Astrocyte (in vitro differentiated cells and primary cell): ENCODE measurements around the gene ERVMER34-1. TPM values are rescaled to one million over a fixed set of nuclear protein-coding genes. Genes with fewer than 3 reads are reported as not detected.

Experiments
- DNase-seq: peaks from one replicate; pipeline ENCODE4 v3.0.0-alpha.2; 2010; ENCODE audit warnings: low read depth
- FAIRE-seq: peaks from 2 replicates; lab custom pipeline; 2011; peaks lifted over from hg19 to GRCh38; lab: Jason Lieb, UNC
- H2AFZ ChIP-seq: 2 replicates; pipeline ENCODE4 v1.6.0; 2012; ENCODE audit warnings: low read depth, low read length, inconsistent platforms
- H3K27ac ChIP-seq: 2 replicates; pipeline ENCODE4 v1.5.1; 2011; ENCODE audit warnings: low read depth, low read length, inconsistent platforms
- H3K27me3 ChIP-seq: 2 replicates; pipeline ENCODE4 v1.6.0; 2011; ENCODE audit warnings: low read length, inconsistent platforms; ENCODE audit not compliant: insufficient read depth
- H3K36me3 ChIP-seq: 2 replicates; pipeline ENCODE4 v1.5.1; 2011; ENCODE audit warnings: low read length, inconsistent platforms; ENCODE audit not compliant: insufficient read depth
- H3K4me1 ChIP-seq: 2 replicates; pipeline ENCODE4 v1.5.1; 2011; ENCODE audit warnings: low read length, inconsistent platforms; ENCODE audit not compliant: insufficient read depth
- H3K4me2 ChIP-seq: 2 replicates; pipeline ENCODE4 v1.6.0; 2012; ENCODE audit warnings: low read length, inconsistent platforms
- H3K4me3 ChIP-seq: 2 replicates; pipeline ENCODE4 v1.5.1; 2011; ENCODE audit warnings: low read depth, mild to moderate bottlenecking, low read length, inconsistent platforms; ENCODE audit not compliant: insufficient read depth
- H3K79me2 ChIP-seq: 2 replicates; pipeline ENCODE4 v1.6.0; 2012; ENCODE audit warnings: mild to moderate bottlenecking, low read length, inconsistent platforms; ENCODE audit not compliant: insufficient read depth
- H3K9ac ChIP-seq: 2 replicates; pipeline ENCODE4 v1.6.0; 2012; ENCODE audit warnings: mild to moderate bottlenecking, low read length, inconsistent platforms
- H3K9me3 ChIP-seq: 2 replicates; pipeline ENCODE4 v1.5.1; 2012; ENCODE audit warnings: low read depth, mild to moderate bottlenecking, low read length, inconsistent platforms; ENCODE audit not compliant: insufficient read depth
- H4K20me1 ChIP-seq: 2 replicates; pipeline ENCODE4 v1.6.0; 2012; ENCODE audit warnings: low read length, inconsistent platforms; ENCODE audit not compliant: insufficient read depth
- H3K27ac Mint-ChIP-seq: one replicate; pipeline ENCODE4 v1.8.0; 2021; ENCODE audit warnings: mild to moderate bottlenecking, mixed read lengths; ENCODE audit not compliant: unreplicated experiment
- H3K27me3 Mint-ChIP-seq: one replicate; pipeline ENCODE4 v1.8.0; 2021; ENCODE audit warnings: low read depth, mixed read lengths; ENCODE audit not compliant: unreplicated experiment
- H3K36me3 Mint-ChIP-seq: one replicate; pipeline ENCODE4 v1.8.0; 2021; ENCODE audit warnings: low read depth, mixed read lengths; ENCODE audit not compliant: unreplicated experiment
- H3K4me1 Mint-ChIP-seq: one replicate; pipeline ENCODE4 v1.8.0; 2021; ENCODE audit warnings: low read depth, mixed read lengths; ENCODE audit not compliant: unreplicated experiment
- H3K4me3 Mint-ChIP-seq: one replicate; pipeline ENCODE4 v1.8.0; 2021; ENCODE audit warnings: mild to moderate bottlenecking, moderate library complexity, mixed read lengths; ENCODE audit not compliant: unreplicated experiment
- H3K9me3 Mint-ChIP-seq: one replicate; pipeline ENCODE4 v1.8.0; 2021; ENCODE audit warnings: mild to moderate bottlenecking, mixed read lengths; ENCODE audit not compliant: unreplicated experiment
- CTCF ChIP-seq: IDR thresholded peaks from 2 replicates; pipeline ENCODE4 v1.5.1; 2011; ENCODE audit warnings: low read depth, mild to moderate bottlenecking, inconsistent platforms, low read length, moderate library complexity; ENCODE audit not compliant: insufficient read depth
- EZH2 ChIP-seq: IDR thresholded peaks from 2 replicates; pipeline ENCODE4 v1.6.1; 2012; ENCODE audit warnings: mild to moderate bottlenecking, low read length, inconsistent platforms; ENCODE audit not compliant: insufficient read depth
- total RNA-seq: library from RNA; stranded (reverse); gene quantifications from 2 replicates; pipeline ENCODE4 v1.2.1, GENCODE V29; 2021

Gene ERVMER34-1
- total RNA-seq, 1 donor from 2014 or later, result 0.32 TPM

- Mint-ChIP-seq H3K27me3 (no peaks in the 10 kb centered on the region), H3K9me3 (no peaks in the 10 kb centered on the region), H3K36me3 (peaks cover 6% of the 10 kb centered on the region), H3K4me3 (peak overlapping the region; percentile 79), H3K4me1 (peaks cover 23% of the 10 kb centered on the region), H3K27ac (peak overlapping the region; percentile 23)
- Histone ChIP-seq H3K9ac (no peak overlapping the region), H3K4me3 (peak overlapping the region; percentile 48), H4K20me1 (peaks cover 11% of the 10 kb centered on the region), H3K27me3 (no peaks in the 10 kb centered on the region), H3K79me2 (peaks cover 28% of the 10 kb centered on the region), H3K27ac (no peak overlapping the region), H3K4me2 (peak overlapping the region; percentile 94), H3K9me3 (no peaks in the 10 kb centered on the region), H2AFZ (peak overlapping the region; percentile 92), H3K4me1 (peaks cover 26% of the 10 kb centered on the region), H3K36me3 (peaks cover 31% of the 10 kb centered on the region)
- no peak for DNase-seq
- no peak for TF ChIP-seq CTCF
- no peak for TF ChIP-seq EZH2
- FAIRE-seq, result no peak
These were observed 39.4 kb downstream of the ERVMER34-1 start for GRCh38 chr4:52711834-52712250.

GRCh38 chr4:52711272-52711671, 40.0 kb downstream of the ERVMER34-1 start:
- H3K4me2 ChIP-seq, result peak overlapping the region; percentile 94
- peak overlapping the region; percentile 23 for H3K27ac Mint-ChIP-seq
- TF ChIP-seq CTCF, result no peak
- no peak for TF ChIP-seq EZH2

GRCh38 chr4:52709155-52709554, 42.1 kb downstream of the ERVMER34-1 start:
- FAIRE-seq (no peak), DNase-seq (no peak)
- H2AFZ ChIP-seq, result no peak overlapping the region
- H3K4me3 Mint-ChIP-seq, result no peak overlapping the region
- peaks cover 5% of the 10 kb centered on the region for H3K36me3 ChIP-seq
- no peaks in the 10 kb centered on the region for H3K27me3 ChIP-seq
- peaks cover 17% of the 10 kb centered on the region for H3K79me2 ChIP-seq
- no peak overlapping the region for H3K4me2 ChIP-seq
- H3K9ac ChIP-seq, result no peak overlapping the region
- H3K27me3 Mint-ChIP-seq, result no peaks in the 10 kb centered on the region
- peaks cover 1% of the 10 kb centered on the region for H3K36me3 Mint-ChIP-seq
- TF ChIP-seq CTCF (no peak), EZH2 (no peak)
- peaks cover 8% of the 10 kb centered on the region for H3K4me1 Mint-ChIP-seq
- H3K27ac ChIP-seq, result no peak overlapping the region
- no peaks in the 10 kb centered on the region for H4K20me1 ChIP-seq
- H3K4me3 ChIP-seq, result no peak overlapping the region
- no peaks in the 10 kb centered on the region for H3K9me3 ChIP-seq
- no peak overlapping the region for H3K27ac Mint-ChIP-seq
- H3K9me3 Mint-ChIP-seq, result no peaks in the 10 kb centered on the region
- peaks cover 15% of the 10 kb centered on the region for H3K4me1 ChIP-seq

More at GRCh38 chr4:52711272-52711671, 40.0 kb downstream of the ERVMER34-1 start:
- H3K36me3 Mint-ChIP-seq, result peaks cover 6% of the 10 kb centered on the region
- peaks cover 28% of the 10 kb centered on the region for H3K79me2 ChIP-seq
- H4K20me1 ChIP-seq, result peaks cover 11% of the 10 kb centered on the region
- peaks cover 26% of the 10 kb centered on the region for H3K4me1 ChIP-seq
- peaks cover 23% of the 10 kb centered on the region for H3K4me1 Mint-ChIP-seq
- H3K9me3 Mint-ChIP-seq, result no peaks in the 10 kb centered on the region
- H3K9me3 ChIP-seq, result no peaks in the 10 kb centered on the region
- H3K9ac ChIP-seq, result no peak overlapping the region
- H3K27me3 Mint-ChIP-seq, result no peaks in the 10 kb centered on the region
- DNase-seq, result no peak
- peak overlapping the region; percentile 79 for H3K4me3 Mint-ChIP-seq
- FAIRE-seq, result no peak
- H3K4me3 ChIP-seq, result no peak overlapping the region
- H2AFZ ChIP-seq, result no peak overlapping the region
- no peaks in the 10 kb centered on the region for H3K27me3 ChIP-seq
- peaks cover 25% of the 10 kb centered on the region for H3K36me3 ChIP-seq
- no peak overlapping the region for H3K27ac ChIP-seq
